ENCODE data around the gene COX5A. TPM values are rescaled to one million over a fixed set of nuclear protein-coding genes. Genes with fewer than 3 reads are reported as not detected.
A peak's percentile ranks its signal among the peaks of the same experiment; 100 is the strongest.
"Not testable (repeated sequence)": the region's sequence is repeated elsewhere in the genome, so short reads cannot be mapped to it uniquely, and the experiment has no call there.

Gene COX5A
- polyA plus RNA-seq, 5 donors, result 106 to 141 (median 118) TPM

GRCh38 chr15:74956648-74957475 lies 19.0 kb upstream of the COX5A start, which contains the start of gene RPP25:
Gene RPP25 (minus strand): TSS chr15:74956772. CDS start chr15:74956583, 189 bp downstream.
- DNase-seq, result no peak

GRCh38 chr15:74955796-74956647 lies 18.1 kb upstream of the COX5A start:
- no peak for DNase-seq

- no peak for DNase-seq
Measured at GRCh38 chr15:74955017-74955416, 17.1 kb upstream of the COX5A start.

GRCh38 chr15:74954515-74954914 lies 16.6 kb upstream of the COX5A start:
- no peak for DNase-seq

- no peak for DNase-seq
Measured at GRCh38 chr15:74951006-74951405, 13.1 kb upstream of the COX5A start.

GRCh38 chr15:74950078-74950908 lies 12.4 kb upstream of the COX5A start:
- no peak for DNase-seq

GRCh38 chr15:74937272-74937589 lies 642 bp downstream of the COX5A start:
- DNase-seq, result no peak

- not testable (repeated sequence) for DNase-seq
Measured at GRCh38 chr15:74935193-74935592, 2.7 kb downstream of the COX5A start.

- no peak for DNase-seq
Measured at GRCh38 chr15:74933573-74933972, 4.3 kb downstream of the COX5A start.

GRCh38 chr15:74928771-74929198 lies 9.1 kb downstream of the COX5A start:
- no peak for DNase-seq

GRCh38 chr15:74924525-74924924 lies 13.3 kb downstream of the COX5A start:
- DNase-seq, result no peak

GRCh38 chr15:74920456-74920855 lies 17.4 kb downstream of the COX5A start:
- no peak for DNase-seq

- DNase-seq, result no peak
Measured at GRCh38 chr15:74917676-74918075, 20.2 kb downstream of the COX5A start.

- not testable (repeated sequence) for DNase-seq
Measured at GRCh38 chr15:74913799-74914198, 24.1 kb downstream of the COX5A start.

- no peak for DNase-seq
Measured at GRCh38 chr15:74913041-74913440, 24.8 kb downstream of the COX5A start.

- no peak for DNase-seq
Measured at GRCh38 chr15:74908635-74909034, 29.2 kb downstream of the COX5A start.

- DNase-seq, result no peak
Measured at GRCh38 chr15:74907163-74907870, 30.6 kb downstream of the COX5A start.

- DNase-seq, result peak; percentile 84
Measured at GRCh38 chr15:74906450-74907162, 31.3 kb downstream of the COX5A start, which contains the start of gene FAM219B. Gene FAM219B (minus strand): TSS chr15:74906851. CDS start chr15:74906800, 51 bp downstream.

- peak in 1 of 2 donors; percentile 31 for DNase-seq
Measured at GRCh38 chr15:74906067-74906449, 31.8 kb downstream of the COX5A start.

GRCh38 chr15:74904190-74904805 lies 33.6 kb downstream of the COX5A start:
- no peak for DNase-seq
